Neural cell (in vitro differentiated cells): Measurements from ENCODE around the gene RNF25.

ENCODE experiments used
- CTCF ChIP-seq: fragments of 450-650 bp; IDR thresholded peaks from 2 replicates; pipeline ENCODE4 v1.5.1; 2014; ENCODE audit warnings: antibody characterized with exemption, mild to moderate bottlenecking, moderate library complexity; ENCODE audit not compliant: poor library complexity, severe bottlenecking
- EP300 ChIP-seq: fragments of 450-650 bp; conservative IDR thresholded peaks from 2 replicates; pipeline ENCODE4 v1.6.1; 2014; ENCODE audit warnings: antibody characterized with exemption, mild to moderate bottlenecking, moderate library complexity; ENCODE audit not compliant: poor library complexity, severe bottlenecking
- POLR2AphosphoS5 ChIP-seq: IDR thresholded peaks from 2 replicates; pipeline ENCODE4 v1.6.1; 2012
- TAF1 ChIP-seq: IDR thresholded peaks from 2 replicates; pipeline ENCODE4 v1.6.1; 2012; ENCODE audit warnings: low read depth

- TF ChIP-seq CTCF, result no peak
- no peak for TF ChIP-seq POLR2AphosphoS5
- no peak for TF ChIP-seq EP300
- no peak for TF ChIP-seq TAF1
Observed at GRCh38 chr2:218618102-218618860, 53.5 kb downstream of the RNF25 start.
